GM18520 (cell line): Measurements from ENCODE around the gene ANKRA2.

Source experiments
- ATAC-seq: cut with Tn5 transposase; IDR thresholded peaks from one replicate; pipeline ENCODE4 v1.9.1; 2021; ENCODE audit not compliant: unreplicated experiment

ANKRA2 gene, protein sequence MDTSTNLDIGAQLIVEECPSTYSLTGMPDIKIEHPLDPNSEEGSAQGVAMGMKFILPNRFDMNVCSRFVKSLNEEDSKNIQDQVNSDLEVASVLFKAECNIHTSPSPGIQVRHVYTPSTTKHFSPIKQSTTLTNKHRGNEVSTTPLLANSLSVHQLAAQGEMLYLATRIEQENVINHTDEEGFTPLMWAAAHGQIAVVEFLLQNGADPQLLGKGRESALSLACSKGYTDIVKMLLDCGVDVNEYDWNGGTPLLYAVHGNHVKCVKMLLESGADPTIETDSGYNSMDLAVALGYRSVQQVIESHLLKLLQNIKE

DNA sequence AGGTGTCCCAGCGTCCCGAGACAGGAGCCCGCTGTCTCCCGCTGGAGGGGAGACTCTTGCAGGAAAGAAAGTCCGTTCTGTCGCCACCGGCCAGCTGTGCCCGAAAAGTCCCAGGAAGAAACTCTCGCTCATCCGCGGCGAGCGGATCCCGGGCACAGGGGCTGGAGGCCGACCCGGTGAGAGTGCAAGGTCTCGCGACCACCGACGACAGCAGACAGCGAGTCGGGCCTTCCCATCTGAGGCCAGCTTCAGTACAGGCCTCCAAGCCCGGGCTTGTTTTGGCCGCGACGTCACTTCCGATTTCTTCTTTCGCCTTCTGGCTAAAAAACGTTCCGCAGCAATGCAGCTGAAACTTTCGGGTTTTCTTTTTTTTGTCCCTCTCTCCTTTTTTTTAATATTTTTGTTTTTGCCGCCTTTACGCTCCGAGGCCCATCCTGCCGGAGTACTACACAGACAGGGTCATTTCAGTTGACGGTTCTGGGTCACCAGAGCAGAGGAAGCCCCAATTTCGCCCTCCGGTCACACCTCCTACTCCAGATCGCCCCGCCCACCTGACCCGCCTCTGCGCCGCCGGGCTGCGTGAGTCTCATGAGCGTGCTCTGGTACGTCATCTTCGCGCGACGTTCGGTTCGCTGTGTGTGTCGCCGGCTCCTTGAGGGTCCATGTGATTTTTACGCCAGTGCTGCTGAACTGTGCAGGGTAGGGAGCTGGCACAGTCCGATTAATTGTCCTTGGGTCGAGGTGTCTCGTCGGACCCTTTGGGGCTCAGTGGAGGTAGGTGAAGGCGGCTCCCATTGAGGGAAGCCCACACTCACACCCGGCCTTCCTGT, at the start of gene ANKRA2, which contains the start of gene UTP15:
TSS of gene ANKRA2 (minus strand) at position 501 of the 830 bp plus-strand sequence. CDS start 2,758 bp downstream, outside the sequence.
TSS of gene UTP15 (plus strand) at position 605 of the 830 bp plus-strand sequence. CDS start 1,602 bp downstream, outside the sequence.
- ATAC-seq, result peak; percentile 90

DNA sequence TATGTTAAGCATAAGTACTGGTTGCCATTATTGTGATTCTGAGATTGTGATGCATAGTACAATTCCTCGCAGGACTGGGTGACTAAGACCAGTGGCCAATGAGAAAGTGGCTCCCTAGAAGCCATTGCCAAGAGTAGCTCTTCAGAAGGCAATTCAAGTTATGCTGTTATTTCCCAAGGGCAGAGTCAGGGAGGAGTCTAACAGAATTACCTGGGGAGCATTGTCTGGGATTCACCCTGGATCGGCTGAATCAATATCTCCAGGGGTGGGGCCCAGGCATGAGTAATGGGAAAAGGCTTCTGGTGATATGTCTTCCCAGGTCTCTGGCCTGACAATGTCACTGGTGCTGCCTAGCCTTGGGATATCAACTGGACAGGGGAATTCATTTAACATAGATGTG, 49.6 kb upstream of the ANKRA2 start:
- no peak for ATAC-seq

DNA sequence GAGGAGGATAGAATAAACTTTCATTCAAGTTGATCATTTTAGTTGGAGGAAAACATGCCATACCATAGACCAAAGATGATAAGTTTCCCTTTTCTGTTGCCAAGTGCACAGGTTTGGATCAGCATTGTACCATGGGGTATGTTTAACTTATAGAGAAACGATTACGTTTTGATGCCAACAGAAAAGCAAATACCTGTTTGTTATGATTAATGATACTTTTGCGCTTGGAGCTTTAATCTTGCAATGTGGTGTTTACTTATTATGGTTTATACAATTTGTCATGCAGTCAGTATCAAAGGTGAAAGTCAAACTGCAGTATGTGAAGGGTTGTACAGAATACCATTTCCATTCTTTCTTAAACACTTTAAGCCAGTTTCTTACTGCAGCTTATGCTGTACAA, 47.4 kb upstream of the ANKRA2 start:
- ATAC-seq, result no peak

- no peak for ATAC-seq
Observed at GRCh38 chr5:73607228-73607627, 41.8 kb upstream of the ANKRA2 start.

- no peak for ATAC-seq
Observed at GRCh38 chr5:73606206-73606753, 40.8 kb upstream of the ANKRA2 start.

DNA sequence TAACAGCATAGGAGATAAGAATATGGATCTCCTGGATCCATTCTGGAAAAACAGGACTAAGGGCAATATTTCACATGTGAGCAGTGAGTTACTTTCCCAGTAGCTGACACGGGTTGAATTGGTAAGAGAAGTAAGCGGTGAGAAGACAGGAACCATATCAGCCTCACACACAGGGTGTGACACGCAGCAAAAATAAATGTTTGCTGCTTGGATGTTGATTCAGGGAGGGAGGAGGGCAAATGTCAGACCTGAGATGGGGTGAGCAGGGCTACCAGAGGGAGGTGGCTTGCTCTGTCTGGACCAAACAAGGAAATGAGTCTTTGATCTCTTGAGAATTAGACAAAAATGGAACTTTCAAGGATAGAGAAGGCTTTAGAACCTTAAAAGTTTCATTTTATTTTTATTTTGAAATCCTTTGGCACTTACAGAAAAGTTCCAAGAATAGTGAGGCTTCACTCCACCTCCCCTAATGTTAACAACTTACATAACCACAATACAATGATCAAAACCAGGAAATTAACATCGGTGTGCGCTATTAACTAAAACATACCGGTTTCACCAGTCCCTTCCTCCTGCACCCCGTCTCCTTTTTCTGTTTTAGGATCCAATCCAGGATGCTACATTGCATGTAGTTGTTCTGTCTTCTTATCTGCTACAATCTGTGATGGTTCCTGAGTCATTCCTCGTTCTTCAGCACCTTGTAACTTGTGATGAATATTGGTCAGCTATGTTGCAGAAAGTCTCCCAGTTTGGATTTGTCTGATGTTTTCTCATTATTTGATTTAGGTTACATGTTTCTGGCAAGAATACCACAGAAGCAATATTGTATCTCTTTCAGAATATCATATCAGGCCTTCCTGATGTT, 40.0 kb upstream of the ANKRA2 start:
- ATAC-seq, result no peak

DNA sequence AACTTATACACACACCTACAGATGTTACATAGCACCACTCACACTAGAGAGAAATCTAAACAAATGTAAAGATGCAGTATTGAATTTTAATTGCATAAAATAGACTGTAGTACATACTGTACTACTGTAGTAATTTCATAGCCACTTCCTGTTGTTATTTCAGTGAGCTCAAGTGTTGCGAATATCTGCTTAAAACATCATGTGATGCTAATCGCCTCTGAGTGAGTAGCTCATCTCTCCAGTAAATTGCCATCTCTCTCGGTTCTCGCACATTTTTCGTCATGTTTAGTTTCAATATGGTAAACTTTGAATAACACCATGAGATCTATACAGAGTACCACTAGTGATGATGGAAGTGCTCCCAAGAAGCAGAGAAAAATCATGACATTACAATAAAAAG, 38.6 kb upstream of the ANKRA2 start:
- ATAC-seq, result no peak

DNA sequence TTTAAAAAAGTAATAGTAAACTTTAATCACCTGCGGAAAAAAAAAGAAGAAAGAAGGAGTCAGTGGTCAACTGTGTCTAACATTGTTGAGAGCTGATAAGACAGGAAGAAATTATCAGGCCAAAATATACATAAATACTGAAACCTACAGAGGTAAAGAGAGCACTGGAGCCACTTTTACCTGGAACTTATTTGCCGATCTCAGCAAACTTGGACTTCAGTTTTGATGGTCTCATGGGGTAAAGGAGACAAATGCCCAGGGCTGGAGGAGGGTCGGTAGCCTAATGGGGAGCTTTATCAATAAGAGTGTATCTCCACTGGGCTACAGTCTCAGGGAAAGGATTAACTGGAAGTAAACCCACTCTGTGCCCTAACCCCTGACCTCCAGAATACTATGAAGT, 33.9 kb upstream of the ANKRA2 start:
- ATAC-seq, result no peak

- ATAC-seq, result no peak
Observed at GRCh38 chr5:73596705-73597328, 31.4 kb upstream of the ANKRA2 start.

DNA sequence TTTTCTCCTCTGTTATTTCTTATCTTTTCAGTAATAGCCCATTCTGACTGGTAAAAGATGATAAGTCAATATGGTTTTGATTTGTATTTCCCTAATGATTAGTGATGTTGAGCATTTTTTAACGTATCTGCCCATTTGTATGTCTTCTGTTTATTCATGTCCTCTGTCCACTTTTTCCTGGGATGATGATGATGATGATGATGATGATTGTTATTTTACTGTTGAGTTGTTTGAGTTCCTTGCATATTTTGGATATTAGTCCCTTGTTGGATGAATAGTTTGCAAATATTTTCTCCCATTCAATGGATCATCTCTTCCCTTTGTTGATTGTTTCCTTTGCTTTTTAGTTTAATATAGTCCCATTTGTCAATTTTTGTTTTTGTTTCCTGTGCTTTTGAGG, 27.1 kb upstream of the ANKRA2 start:
- ATAC-seq, result no peak

DNA sequence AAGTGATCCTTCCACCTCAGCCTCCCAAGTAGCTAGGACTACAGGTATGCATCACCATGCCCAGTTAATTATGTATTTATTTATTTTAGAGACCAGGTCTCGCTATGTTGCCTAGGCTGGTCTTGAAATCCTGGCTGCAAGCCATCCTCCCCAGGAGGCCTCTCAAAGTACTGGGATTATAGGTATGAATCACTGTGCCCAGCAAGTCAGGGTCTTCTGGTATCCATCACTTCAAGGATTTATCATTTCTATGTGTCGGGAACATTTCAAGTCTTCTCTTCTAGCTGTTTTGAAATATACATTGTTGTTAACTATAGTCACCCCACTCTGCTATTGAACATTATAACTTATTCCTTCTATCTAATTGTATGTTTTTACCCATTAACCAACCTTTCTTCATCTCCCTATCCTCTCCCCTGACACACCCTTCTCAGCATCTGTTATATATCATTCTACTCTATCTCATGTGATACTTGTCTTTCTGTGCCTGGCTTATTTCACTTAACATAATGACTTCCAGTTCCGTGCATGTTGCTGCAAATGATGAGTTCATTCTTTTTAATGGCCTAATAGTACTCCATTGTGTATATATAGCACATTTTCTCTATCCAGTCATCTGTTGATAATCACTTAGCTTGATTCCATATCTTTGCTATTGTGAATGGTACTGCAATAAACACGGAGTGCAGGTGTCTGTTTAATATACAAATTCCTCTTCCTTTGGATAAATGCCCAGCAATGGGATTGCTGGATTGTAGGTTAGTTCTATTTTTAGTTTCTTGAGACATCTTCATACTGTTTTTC, 26.5 kb upstream of the ANKRA2 start:
- ATAC-seq, result no peak

GRCh38 chr5:73591102-73591695, 25.8 kb upstream of the ANKRA2 start:
- no peak for ATAC-seq

DNA sequence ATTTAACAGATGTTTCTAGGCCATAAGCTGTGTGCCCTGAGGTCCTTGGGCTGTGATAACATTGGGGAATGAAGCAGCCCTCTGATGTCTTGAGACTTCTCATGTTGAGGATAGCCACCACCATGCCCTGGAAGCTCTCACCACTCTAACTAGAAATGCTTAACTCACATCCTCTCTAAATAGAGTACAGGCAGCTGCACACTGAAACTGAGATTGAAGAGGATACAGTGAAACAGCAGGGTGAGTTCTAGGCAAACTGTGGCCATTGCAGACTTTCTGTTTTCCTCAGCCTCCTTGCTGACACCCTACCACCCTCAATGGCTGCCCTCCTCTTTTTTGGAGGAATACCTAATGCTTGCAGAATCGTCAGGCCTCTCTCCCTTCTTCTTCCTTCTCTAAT, 22.5 kb upstream of the ANKRA2 start:
- ATAC-seq, result no peak

- ATAC-seq, result no peak
Observed at GRCh38 chr5:73582285-73583145, 17.1 kb upstream of the ANKRA2 start.

GRCh38 chr5:73565969-73566547, 619 bp upstream of the ANKRA2 start:
- no peak for ATAC-seq

- ATAC-seq, result no peak
Observed at GRCh38 chr5:73564675-73565074, 764 bp downstream of the ANKRA2 start.

GRCh38 chr5:73564018-73564417, 1.4 kb downstream of the ANKRA2 start:
- no peak for ATAC-seq

DNA sequence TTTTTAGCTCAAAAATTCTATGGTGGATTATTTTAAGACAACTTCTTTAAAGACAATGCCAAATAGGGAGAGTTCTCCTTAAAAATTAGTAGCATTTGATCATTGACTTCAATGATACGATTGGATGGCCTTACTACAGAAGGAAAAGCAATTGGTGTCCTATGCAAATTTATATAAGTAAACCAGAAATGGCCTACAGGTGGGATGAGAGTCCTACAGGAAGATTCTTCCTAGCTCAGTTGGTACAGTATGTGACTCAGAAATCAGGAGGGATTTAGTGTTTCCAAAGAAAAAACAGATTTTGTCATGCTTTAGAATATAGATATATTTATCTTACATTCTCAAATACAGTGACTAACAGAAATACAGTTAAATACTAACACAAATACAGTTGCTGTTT, 6.5 kb downstream of the ANKRA2 start:
- ATAC-seq, result no peak
